HepG2 (cell line): Measurements from ENCODE around the gene ANAPC2. TPM values are rescaled to one million over a fixed set of nuclear protein-coding genes. Genes with fewer than 3 reads are reported as not detected.

Experiments used
- KLF11 ChIP-seq: IDR thresholded peaks from 2 replicates; pipeline ENCODE4 v1.6.1; 2016; ENCODE audit warnings: missing compliant biosample characterization
- NR3C1 ChIP-seq: sonication (generic); formaldehyde crosslinking; IDR thresholded peaks from 2 replicates; pipeline ENCODE4 v1.4.0; 2020; ENCODE audit warnings: missing genetic modification reagents
- ZNF17 ChIP-seq: sonication (generic); formaldehyde crosslinking; IDR thresholded peaks from 2 replicates; pipeline ENCODE4 v1.5.0; 2020; ENCODE audit warnings: mild to moderate bottlenecking, missing genetic modification reagents
- ZNF660 ChIP-seq: sonication (generic); formaldehyde crosslinking; IDR thresholded peaks from 2 replicates; pipeline ENCODE4 v1.5.1; 2020; ENCODE audit warnings: mild to moderate bottlenecking, low read depth, missing genetic modification reagents, borderline replicate concordance
- polyA plus RNA-seq, 8 experiments: library from polyadenylated mRNA; depleted of rRNA in 3 of 8; stranded (reverse) in 7 of 8; unstranded in 1 of 8; fragments of >200 nt; fragmentation: Illumina TruSeq in 4 of 8; extraction: Trizol in 4 of 8; gene quantifications; 2 replicates each; pipeline versions ENCODE4 v1.2.1 to v1.2.3, GENCODE V29; 2011 to 2016; ENCODE audit warnings: low read depth in 4 of 8, missing spikeins in 1 of 8, mixed read lengths in 1 of 8; ENCODE audit not compliant: insufficient read depth in 1 of 8
- total RNA-seq, 5 experiments: library from RNA; depleted of rRNA; stranded (reverse); fragments of >200 nt; fragmentation: Illumina TruSeq; extraction: Trizol; gene quantifications; 2 replicates each; pipeline ENCODE4 v1.2.3, GENCODE V29; 2016; ENCODE audit warnings: low read depth in 1 of 5
- TF ChIP-seq, protein P1 (sequence below): sonication (generic); formaldehyde crosslinking; IDR thresholded peaks from one replicate; pipeline ENCODE4 v1.5.1; 2020; ENCODE audit warnings: mild to moderate bottlenecking, missing genetic modification reagents; ENCODE audit errors: not compliant biosample characterization
- TF ChIP-seq, protein P2 (sequence below): sonication (generic); formaldehyde crosslinking; IDR thresholded peaks from 2 replicates; pipeline ENCODE4 v1.4.0; 2020; ENCODE audit warnings: mild to moderate bottlenecking, missing genetic modification reagents
- TF ChIP-seq, protein P3 (sequence below): sonication (generic); formaldehyde crosslinking; IDR thresholded peaks from 2 replicates; pipeline ENCODE4 v1.5.1; 2020; ENCODE audit warnings: mild to moderate bottlenecking, missing genetic modification reagents, borderline replicate concordance
- TF ChIP-seq, protein P4 (sequence below): sonication (generic); formaldehyde crosslinking; IDR thresholded peaks from 2 replicates; pipeline ENCODE4 v1.4.0; 2020; ENCODE audit warnings: missing genetic modification reagents

The ANAPC2 gene
- total and polyA plus RNA-seq, 2 of the 13 experiments (the other 11 are each of a cell fraction or from before 2014, with no cell fraction given): 12.3 to 15.4 TPM

DNA sequence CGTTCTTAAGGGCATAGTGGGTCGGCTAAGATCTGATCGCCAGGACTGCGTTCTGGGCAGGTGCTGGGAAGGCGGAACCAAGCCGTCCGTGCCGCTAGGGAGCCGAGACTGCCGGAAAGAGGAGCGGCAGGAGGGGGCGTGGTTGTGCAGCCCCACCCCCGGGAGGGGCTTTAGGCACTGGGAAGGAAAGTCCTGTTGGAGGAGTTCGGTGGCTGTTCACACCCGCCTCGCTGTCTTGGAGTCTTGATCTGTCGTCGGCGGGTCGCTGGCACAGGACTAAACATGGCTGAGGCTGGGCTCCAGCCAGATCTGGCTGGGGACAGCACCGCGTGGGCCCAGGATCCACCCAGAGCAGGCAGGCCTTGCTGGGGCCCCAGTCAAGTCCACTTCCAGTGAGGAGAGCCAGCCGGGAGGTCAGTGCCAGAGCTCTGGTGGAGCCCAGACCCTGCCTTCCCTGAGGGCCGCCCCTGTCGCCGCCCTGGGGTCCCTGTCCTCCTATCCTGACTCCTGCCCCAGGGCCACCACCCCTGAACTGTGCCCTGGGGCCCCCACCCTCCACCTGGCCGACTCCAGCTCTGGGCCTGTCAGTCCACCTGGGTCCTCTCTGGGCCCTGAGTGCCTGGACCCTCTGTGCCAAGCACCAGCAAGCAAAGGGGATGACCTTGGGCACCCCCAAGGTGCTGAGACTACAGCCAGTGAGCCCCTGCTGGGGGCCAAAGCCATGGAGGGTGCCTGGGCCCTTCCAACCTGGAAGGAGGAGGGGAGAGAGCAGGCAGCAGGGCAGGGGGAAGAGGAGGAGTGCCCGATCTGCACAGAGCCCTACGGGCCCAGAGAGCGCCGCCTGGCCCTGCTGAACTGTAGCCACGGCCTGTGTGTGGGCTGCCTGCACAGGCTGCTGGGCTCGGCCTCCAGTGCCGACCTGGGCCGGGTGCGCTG, 29.2 kb upstream of the ANAPC2 start (continued):
- TF ChIP-seq, protein P1, sequence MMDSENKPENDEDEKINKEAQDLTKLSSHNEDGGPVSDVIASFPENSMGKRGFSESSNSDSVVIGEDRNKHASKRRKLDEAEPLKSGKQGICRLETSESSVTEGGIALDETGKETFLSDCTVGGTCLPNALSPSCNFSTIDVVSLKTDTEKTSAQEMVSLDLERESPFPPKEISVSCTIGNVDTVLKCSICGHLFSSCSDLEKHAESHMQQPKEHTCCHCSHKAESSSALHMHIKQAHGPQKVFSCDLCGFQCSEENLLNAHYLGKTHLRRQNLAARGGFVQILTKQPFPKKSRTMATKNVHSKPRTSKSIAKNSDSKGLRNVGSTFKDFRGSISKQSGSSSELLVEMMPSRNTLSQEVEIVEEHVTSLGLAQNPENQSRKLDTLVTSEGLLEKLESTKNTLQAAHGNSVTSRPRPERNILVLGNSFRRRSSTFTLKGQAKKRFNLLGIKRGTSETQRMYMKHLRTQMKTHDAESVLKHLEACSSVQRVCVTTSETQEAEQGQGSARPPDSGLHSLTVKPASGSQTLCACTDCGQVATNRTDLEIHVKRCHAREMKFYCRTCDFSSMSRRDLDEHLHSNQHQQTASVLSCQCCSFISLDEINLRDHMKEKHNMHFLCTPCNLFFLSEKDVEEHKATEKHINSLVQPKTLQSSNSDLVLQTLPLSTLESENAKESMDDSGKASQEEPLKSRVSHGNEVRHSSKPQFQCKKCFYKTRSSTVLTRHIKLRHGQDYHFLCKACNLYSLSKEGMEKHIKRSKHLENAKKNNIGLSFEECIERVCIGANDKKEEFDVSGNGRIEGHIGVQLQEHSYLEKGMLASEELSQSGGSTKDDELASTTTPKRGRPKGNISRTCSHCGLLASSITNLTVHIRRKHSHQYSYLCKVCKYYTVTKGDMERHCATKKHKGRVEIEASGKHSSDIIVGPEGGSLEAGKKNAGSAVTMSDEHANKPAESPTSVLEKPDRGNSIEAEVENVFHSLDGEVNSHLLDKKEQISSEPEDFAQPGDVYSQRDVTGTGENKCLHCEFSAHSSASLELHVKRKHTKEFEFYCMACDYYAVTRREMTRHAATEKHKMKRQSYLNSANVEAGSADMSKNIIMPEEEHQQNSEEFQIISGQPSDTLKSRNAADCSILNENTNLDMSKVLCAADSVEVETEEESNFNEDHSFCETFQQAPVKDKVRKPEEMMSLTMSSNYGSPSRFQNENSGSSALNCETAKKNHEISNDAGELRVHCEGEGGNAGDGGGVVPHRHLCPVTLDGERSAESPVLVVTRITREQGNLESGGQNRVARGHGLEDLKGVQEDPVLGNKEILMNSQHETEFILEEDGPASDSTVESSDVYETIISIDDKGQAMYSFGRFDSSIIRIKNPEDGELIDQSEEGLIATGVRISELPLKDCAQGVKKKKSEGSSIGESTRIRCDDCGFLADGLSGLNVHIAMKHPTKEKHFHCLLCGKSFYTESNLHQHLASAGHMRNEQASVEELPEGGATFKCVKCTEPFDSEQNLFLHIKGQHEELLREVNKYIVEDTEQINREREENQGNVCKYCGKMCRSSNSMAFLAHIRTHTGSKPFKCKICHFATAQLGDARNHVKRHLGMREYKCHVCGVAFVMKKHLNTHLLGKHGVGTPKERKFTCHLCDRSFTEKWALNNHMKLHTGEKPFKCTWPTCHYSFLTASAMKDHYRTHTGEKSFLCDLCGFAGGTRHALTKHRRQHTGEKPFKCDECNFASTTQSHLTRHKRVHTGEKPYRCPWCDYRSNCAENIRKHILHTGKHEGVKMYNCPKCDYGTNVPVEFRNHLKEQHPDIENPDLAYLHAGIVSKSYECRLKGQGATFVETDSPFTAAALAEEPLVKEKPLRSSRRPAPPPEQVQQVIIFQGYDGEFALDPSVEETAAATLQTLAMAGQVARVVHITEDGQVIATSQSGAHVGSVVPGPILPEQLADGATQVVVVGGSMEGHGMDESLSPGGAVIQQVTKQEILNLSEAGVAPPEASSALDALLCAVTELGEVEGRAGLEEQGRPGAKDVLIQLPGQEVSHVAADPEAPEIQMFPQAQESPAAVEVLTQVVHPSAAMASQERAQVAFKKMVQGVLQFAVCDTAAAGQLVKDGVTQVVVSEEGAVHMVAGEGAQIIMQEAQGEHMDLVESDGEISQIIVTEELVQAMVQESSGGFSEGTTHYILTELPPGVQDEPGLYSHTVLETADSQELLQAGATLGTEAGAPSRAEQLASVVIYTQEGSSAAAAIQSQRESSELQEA: no peak
- TF ChIP-seq, protein P2, sequence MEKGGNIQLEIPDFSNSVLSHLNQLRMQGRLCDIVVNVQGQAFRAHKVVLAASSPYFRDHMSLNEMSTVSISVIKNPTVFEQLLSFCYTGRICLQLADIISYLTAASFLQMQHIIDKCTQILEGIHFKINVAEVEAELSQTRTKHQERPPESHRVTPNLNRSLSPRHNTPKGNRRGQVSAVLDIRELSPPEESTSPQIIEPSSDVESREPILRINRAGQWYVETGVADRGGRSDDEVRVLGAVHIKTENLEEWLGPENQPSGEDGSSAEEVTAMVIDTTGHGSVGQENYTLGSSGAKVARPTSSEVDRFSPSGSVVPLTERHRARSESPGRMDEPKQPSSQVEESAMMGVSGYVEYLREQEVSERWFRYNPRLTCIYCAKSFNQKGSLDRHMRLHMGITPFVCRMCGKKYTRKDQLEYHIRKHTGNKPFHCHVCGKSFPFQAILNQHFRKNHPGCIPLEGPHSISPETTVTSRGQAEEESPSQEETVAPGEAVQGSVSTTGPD (CRISPR knock-in tag): no peak
- TF ChIP-seq, protein P3, sequence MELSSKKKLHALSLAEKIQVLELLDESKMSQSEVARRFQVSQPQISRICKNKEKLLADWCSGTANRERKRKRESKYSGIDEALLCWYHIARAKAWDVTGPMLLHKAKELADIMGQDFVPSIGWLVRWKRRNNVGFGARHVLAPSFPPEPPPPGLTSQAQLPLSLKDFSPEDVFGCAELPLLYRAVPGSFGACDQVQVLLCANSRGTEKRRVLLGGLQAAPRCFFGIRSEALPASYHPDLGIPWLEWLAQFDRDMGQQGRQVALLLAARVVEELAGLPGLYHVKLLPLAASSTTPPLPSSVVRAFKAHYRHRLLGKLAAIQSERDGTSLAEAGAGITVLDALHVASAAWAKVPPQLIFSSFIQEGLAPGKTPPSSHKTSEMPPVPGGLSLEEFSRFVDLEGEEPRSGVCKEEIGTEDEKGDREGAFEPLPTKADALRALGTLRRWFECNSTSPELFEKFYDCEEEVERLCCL (CRISPR knock-in tag): no peak
- TF ChIP-seq NR3C1 (CRISPR knock-in tag): no peak
- TF ChIP-seq, protein P4, sequence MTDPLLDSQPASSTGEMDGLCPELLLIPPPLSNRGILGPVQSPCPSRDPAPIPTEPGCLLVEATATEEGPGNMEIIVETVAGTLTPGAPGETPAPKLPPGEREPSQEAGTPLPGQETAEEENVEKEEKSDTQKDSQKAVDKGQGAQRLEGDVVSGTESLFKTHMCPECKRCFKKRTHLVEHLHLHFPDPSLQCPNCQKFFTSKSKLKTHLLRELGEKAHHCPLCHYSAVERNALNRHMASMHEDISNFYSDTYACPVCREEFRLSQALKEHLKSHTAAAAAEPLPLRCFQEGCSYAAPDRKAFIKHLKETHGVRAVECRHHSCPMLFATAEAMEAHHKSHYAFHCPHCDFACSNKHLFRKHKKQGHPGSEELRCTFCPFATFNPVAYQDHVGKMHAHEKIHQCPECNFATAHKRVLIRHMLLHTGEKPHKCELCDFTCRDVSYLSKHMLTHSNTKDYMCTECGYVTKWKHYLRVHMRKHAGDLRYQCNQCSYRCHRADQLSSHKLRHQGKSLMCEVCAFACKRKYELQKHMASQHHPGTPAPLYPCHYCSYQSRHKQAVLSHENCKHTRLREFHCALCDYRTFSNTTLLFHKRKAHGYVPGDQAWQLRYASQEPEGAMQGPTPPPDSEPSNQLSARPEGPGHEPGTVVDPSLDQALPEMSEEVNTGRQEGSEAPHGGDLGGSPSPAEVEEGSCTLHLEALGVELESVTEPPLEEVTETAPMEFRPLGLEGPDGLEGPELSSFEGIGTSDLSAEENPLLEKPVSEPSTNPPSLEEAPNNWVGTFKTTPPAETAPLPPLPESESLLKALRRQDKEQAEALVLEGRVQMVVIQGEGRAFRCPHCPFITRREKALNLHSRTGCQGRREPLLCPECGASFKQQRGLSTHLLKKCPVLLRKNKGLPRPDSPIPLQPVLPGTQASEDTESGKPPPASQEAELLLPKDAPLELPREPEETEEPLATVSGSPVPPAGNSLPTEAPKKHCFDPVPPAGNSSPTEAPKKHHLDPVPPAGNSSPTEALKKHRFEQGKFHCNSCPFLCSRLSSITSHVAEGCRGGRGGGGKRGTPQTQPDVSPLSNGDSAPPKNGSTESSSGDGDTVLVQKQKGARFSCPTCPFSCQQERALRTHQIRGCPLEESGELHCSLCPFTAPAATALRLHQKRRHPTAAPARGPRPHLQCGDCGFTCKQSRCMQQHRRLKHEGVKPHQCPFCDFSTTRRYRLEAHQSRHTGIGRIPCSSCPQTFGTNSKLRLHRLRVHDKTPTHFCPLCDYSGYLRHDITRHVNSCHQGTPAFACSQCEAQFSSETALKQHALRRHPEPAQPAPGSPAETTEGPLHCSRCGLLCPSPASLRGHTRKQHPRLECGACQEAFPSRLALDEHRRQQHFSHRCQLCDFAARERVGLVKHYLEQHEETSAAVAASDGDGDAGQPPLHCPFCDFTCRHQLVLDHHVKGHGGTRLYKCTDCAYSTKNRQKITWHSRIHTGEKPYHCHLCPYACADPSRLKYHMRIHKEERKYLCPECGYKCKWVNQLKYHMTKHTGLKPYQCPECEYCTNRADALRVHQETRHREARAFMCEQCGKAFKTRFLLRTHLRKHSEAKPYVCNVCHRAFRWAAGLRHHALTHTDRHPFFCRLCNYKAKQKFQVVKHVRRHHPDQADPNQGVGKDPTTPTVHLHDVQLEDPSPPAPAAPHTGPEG: no peak; the same call in 1 of the 2 replicates
- TF ChIP-seq ZNF17 (CRISPR knock-in tag): no peak
- no peak for TF ChIP-seq KLF11 (CRISPR knock-in tag)
- no peak for TF ChIP-seq ZNF660 (CRISPR knock-in tag)
